B cell (primary cell): Measurements from ENCODE around the gene DNAJC1. TPM values are rescaled to one million over a fixed set of nuclear protein-coding genes. Genes with fewer than 3 reads are reported as not detected.
"Not testable (repeated sequence)": the region's sequence is repeated elsewhere in the genome, so short reads cannot be mapped to it uniquely, and the experiment has no call there.

Experiments
- ATAC-seq: fragments of 200-7000 bp; cut with Tn5 transposase; one replicate; pipeline ENCODE4 v1.10.0; 2021; ENCODE audit warnings: low read depth, mild to moderate bottlenecking, moderate number of reproducible peaks, moderate library complexity
- CTCF ChIA-PET: fragments of 350-600 bp; sonication (Branson Sonifier 250); formaldehyde crosslinking; loops from one replicate; lab custom pipeline; 2021; ENCODE audit warnings: antibody characterized with exemption, inconsistent platforms; lab: Charles Lee
- POLR2A ChIA-PET: fragments of 350-600 bp; sonication (Branson Sonifier 250); formaldehyde crosslinking; loops from one replicate; lab custom pipeline; 2021; ENCODE audit warnings: antibody characterized with exemption; lab: Charles Lee
- DNase-seq: peaks from one replicate; pipeline ENCODE4 v3.0.0; 2013
- H2AFZ ChIP-seq: 2 replicates; pipeline ENCODE4 v1.6.1; 2012; ENCODE audit warnings: mild to moderate bottlenecking, low read depth, low read length; ENCODE audit not compliant: insufficient read depth, poor library complexity, severe bottlenecking
- H3K27ac ChIP-seq, 2 donors: 1 replicate in 1 of 2; 2 replicates in 1 of 2; pipeline ENCODE4 v1.5.1; 2012 to 2013; ENCODE audit warnings: low read length in 2 of 2, mild to moderate bottlenecking in 2 of 2, moderate library complexity in 1 of 2
- H3K27me3 ChIP-seq, 4 experiments: fragments of 200-600 bp in 1 of 4; sonication (generic) in 1 of 4; replicated peaks in 1 of 4; 1 replicate in 2 of 4; 2 replicates in 2 of 4; pipeline versions ENCODE4 v1.6.1 to v1.7.0; 2013 to 2016; ENCODE audit warnings: low read length in 3 of 4, mild to moderate bottlenecking in 2 of 4, mixed read lengths in 1 of 4, moderate library complexity in 1 of 4; ENCODE audit not compliant: insufficient read depth in 4 of 4, control insufficient read depth in 3 of 4; ENCODE audit errors: control extremely low read depth in 1 of 4
- H3K36me3 ChIP-seq, 2 experiments: replicated peaks in 1 of 2; 1 replicate in 1 of 2; 2 replicates in 1 of 2; pipeline versions ENCODE4 v1.6.1 to v1.7.1; 2013; ENCODE audit warnings: low read length in 1 of 2; ENCODE audit not compliant: insufficient read depth in 2 of 2, control insufficient read depth in 1 of 2; ENCODE audit errors: control extremely low read depth in 1 of 2, extremely low read depth in 1 of 2
- H3K4me1 ChIP-seq, 2 donors: fragments of 200-600 bp in 1 of 2; sonication (generic) in 1 of 2; 1 replicate in 1 of 2; 2 replicates in 1 of 2; pipeline versions ENCODE4 v1.5.1 to v1.6.1; 2013 to 2017; ENCODE audit warnings: low read length in 2 of 2; ENCODE audit not compliant: control insufficient read depth in 2 of 2, insufficient read depth in 2 of 2
- H3K4me2 ChIP-seq: replicated peaks from 2 replicates; pipeline ENCODE3; 2012; ENCODE audit warnings: mild to moderate bottlenecking, low read depth, low read length; ENCODE audit not compliant: poor library complexity, severe bottlenecking
- H3K4me3 ChIP-seq, 5 experiments: fragments of 200-600 bp in 1 of 5; sonication (generic) in 1 of 5; 1 replicate in 3 of 5; 2 replicates in 2 of 5; pipeline versions ENCODE4 v1.5.1 to v1.7.0; 2011 to 2016; ENCODE audit warnings: low read length in 4 of 5, mild to moderate bottlenecking in 4 of 5, low read depth in 2 of 5, control low read depth in 1 of 5, moderate library complexity in 1 of 5; ENCODE audit not compliant: insufficient read depth in 1 of 5; ENCODE audit errors: control extremely low read depth in 1 of 5, extremely low read depth in 1 of 5
- H3K79me2 ChIP-seq: fragments of 200-600 bp; sonication (generic); one replicate; pipeline ENCODE4 v1.6.0; 2016; ENCODE audit warnings: low read length; ENCODE audit not compliant: control insufficient read depth, insufficient read depth
- H3K9ac ChIP-seq: fragments of 200-600 bp; sonication (generic); 2 replicates; pipeline ENCODE4 v1.6.1; 2017; ENCODE audit warnings: mild to moderate bottlenecking, low read length, moderate library complexity
- H3K9me3 ChIP-seq, 3 donors: one replicate each; pipeline versions ENCODE4 v1.6.1 to v1.7.1; 2013; ENCODE audit warnings: low read length in 2 of 3; ENCODE audit not compliant: control insufficient read depth in 2 of 3, insufficient read depth in 1 of 3; ENCODE audit errors: control extremely low read depth in 1 of 3
- H4K20me1 ChIP-seq: 2 replicates; pipeline ENCODE4 v1.6.0; 2012; ENCODE audit warnings: mild to moderate bottlenecking, low read length; ENCODE audit not compliant: insufficient read depth, control insufficient read depth, poor library complexity, severe bottlenecking
- H3K27ac Mint-ChIP-seq: one replicate; pipeline ENCODE4 v1.8.0; 2021; ENCODE audit warnings: mixed read lengths
- H3K27me3 Mint-ChIP-seq: one replicate; pipeline ENCODE4 v1.8.0; 2021; ENCODE audit warnings: mixed read lengths
- H3K4me1 Mint-ChIP-seq: one replicate; pipeline ENCODE4 v1.8.0; 2021; ENCODE audit warnings: mixed read lengths
- H3K4me3 Mint-ChIP-seq: one replicate; pipeline ENCODE4 v1.8.0; 2021; ENCODE audit warnings: mixed read lengths
- H3K9me3 Mint-ChIP-seq: one replicate; pipeline ENCODE4 v1.8.0; 2022; ENCODE audit warnings: mixed read lengths; ENCODE audit not compliant: insufficient read depth
- CTCF ChIP-seq: fragments of 200-600 bp; IDR thresholded peaks from one replicate; pipeline ENCODE4 v1.8.0; 2022; ENCODE audit warnings: antibody characterized with exemption, mild to moderate bottlenecking
- EZH2 ChIP-seq: IDR thresholded peaks from 2 replicates; pipeline ENCODE4 v1.6.1; 2012; ENCODE audit warnings: borderline replicate concordance, low read depth, mild to moderate bottlenecking, moderate library complexity, low read length; ENCODE audit not compliant: insufficient read depth, poor library complexity, severe bottlenecking
- WGBS: methylation state at CpG from one replicate; pipeline ENCODE4 v1.1.5; 2013; ENCODE audit warnings: missing lambda C conversion rate; ENCODE audit not compliant: insufficient coverage; 5-methylcytosine and 5-hydroxymethylcytosine counted together
- intact Hi-C: fragments of 100-400 bp; cut with micrococcal nuclease; formaldehyde crosslinking; loops from one replicate; pipeline ENCODE4 v1.10.0; 2022
- polyA plus RNA-seq: library from polyadenylated mRNA; depleted of rRNA; stranded (reverse); fragments of >200 nt; gene quantifications from 2 replicates; pipeline ENCODE4 v1.2.3, GENCODE V29; 2012
- total RNA-seq, 2 donors: library from RNA; stranded (reverse); fragments of 120-200 nt in 1 of 2; gene quantifications; 1 replicate in 1 of 2; 2 replicates in 1 of 2; pipeline versions ENCODE4 v1.2.3 to v1.2.4, GENCODE V29; 2013 to 2022

The DNAJC1 gene
- total and polyA plus RNA-seq, 2 donors (not counting 1 experiment from before 2014, with no cell fraction given), result 9.4 to 15.4 TPM

- no peak overlapping the region for H3K4me3 ChIP-seq
- ATAC-seq, result no peak
- H3K4me1 ChIP-seq, result no peaks in the 10 kb centered on the region
- no peak for DNase-seq
- H3K79me2 ChIP-seq, result no peaks in the 10 kb centered on the region
- H3K27ac ChIP-seq, result no peak overlapping the region
- Mint-ChIP-seq H3K4me3 (no peak overlapping the region), H3K9me3 (no peaks in the 10 kb centered on the region), H3K27me3 (no peaks in the 10 kb centered on the region), H3K4me1 (no peaks in the 10 kb centered on the region), H3K27ac (no peak overlapping the region)
- WGBS, result no CpG with 5 or more reads among the region's 3 CpGs
- POLR2A ChIA-PET, result interaction anchor here (0.6 kb wide), 1 partner anchor 123 kb away, joined by 3 read pairs; no protein-coding TSS in a partner anchor
- H3K27me3 ChIP-seq, result no peaks in the 10 kb centered on the region
- H3K4me2 ChIP-seq, result no peak overlapping the region
- H3K9ac ChIP-seq, result no peak overlapping the region
- CTCF ChIA-PET, result interaction anchor here (0.8 kb wide), 1 partner anchor 223 kb away, joined by 4 read pairs; no protein-coding TSS in a partner anchor
- no peak overlapping the region for H2AFZ ChIP-seq
- no peaks in the 10 kb centered on the region for H3K9me3 ChIP-seq
- TF ChIP-seq CTCF (no peak), EZH2 (no peak)
- peaks cover 1 to 9% of the 10 kb centered on the region in 2 experiments for H3K36me3 ChIP-seq
- intact Hi-C loops, result no loop called here
- H4K20me1 ChIP-seq, result no peaks in the 10 kb centered on the region
Observed at GRCh38 chr10:21720090-21720489, 283.4 kb downstream of the DNAJC1 start.

GRCh38 chr10:21719502-21719901 lies 284.0 kb downstream of the DNAJC1 start:
- DNase-seq (no peak), ATAC-seq (no peak)
- Histone ChIP-seq H3K4me1 (no peaks in the 10 kb centered on the region), H3K9ac (no peak overlapping the region), H3K4me3 (no peak overlapping the region), H3K9me3 (no peaks in the 10 kb centered on the region), H4K20me1 (no peaks in the 10 kb centered on the region), H3K27me3 (no peaks in the 10 kb centered on the region), H3K27ac (no peak overlapping the region), H3K4me2 (no peak overlapping the region), H3K36me3 (peaks cover 3 to 14% of the 10 kb centered on the region in 2 experiments), H2AFZ (no peak overlapping the region), H3K79me2 (no peaks in the 10 kb centered on the region)
- CTCF ChIA-PET, result no interaction called here
- POLR2A ChIA-PET, result interaction anchor here (0.6 kb wide), 1 partner anchor 123 kb away, joined by 3 read pairs; no protein-coding TSS in a partner anchor
- no peaks in the 10 kb centered on the region for H3K9me3 Mint-ChIP-seq
- intact Hi-C loops, result no loop called here
- no peaks in the 10 kb centered on the region for H3K4me1 Mint-ChIP-seq
- TF ChIP-seq EZH2, result no peak
- no CpG with 5 or more reads among the region's 1 CpG for WGBS
- no peak overlapping the region for H3K27ac Mint-ChIP-seq
- no peaks in the 10 kb centered on the region for H3K27me3 Mint-ChIP-seq
- no peak overlapping the region for H3K4me3 Mint-ChIP-seq

- H2AFZ ChIP-seq, POLR2A ChIA-PET, intact Hi-C loops, H3K9ac ChIP-seq, H3K27ac ChIP-seq, H3K79me2 ChIP-seq, H3K4me1 ChIP-seq, DNase-seq, ATAC-seq, H3K27me3 ChIP-seq, H3K4me1 Mint-ChIP-seq, H3K4me2 ChIP-seq, H3K27ac Mint-ChIP-seq, H3K9me3 ChIP-seq, H4K20me1 ChIP-seq, H3K4me3 Mint-ChIP-seq, H3K9me3 Mint-ChIP-seq, H3K27me3 Mint-ChIP-seq, CTCF ChIA-PET, H3K4me3 ChIP-seq: not testable (repeated sequence)
- peaks cover 6 to 24% of the 10 kb centered on the region in 2 experiments for H3K36me3 ChIP-seq
- whole genome bisulfite sequencing, result 100% methylated on average over 1 of the region's 3 CpGs
Observed at GRCh38 chr10:21717437-21718054, 286.0 kb downstream of the DNAJC1 start.
